GM12878 (cell line): Measurements from ENCODE around the gene MOCOS. TPM values are rescaled to one million over a fixed set of nuclear protein-coding genes. Genes with fewer than 3 reads are reported as not detected.

Experiments
- BRCA1 ChIP-seq: IDR thresholded peaks from 2 replicates; pipeline ENCODE4 v1.6.1; 2011; ENCODE audit warnings: low read depth, low read length, improper control_type of control experiment
- CBX3 ChIP-seq: fragments of 200-600 bp; sonication (generic); IDR thresholded peaks from 2 replicates; pipeline ENCODE4 v1.6.1; 2016; ENCODE audit warnings: low read depth, borderline replicate concordance
- CBX5 ChIP-seq: sonication (generic); IDR thresholded peaks from 2 replicates; pipeline ENCODE4 v1.6.1; 2016; ENCODE audit warnings: low read depth, moderate library complexity, mild to moderate bottlenecking, inconsistent platforms
- CREM ChIP-seq: IDR thresholded peaks from 2 replicates; pipeline ENCODE4 v1.6.1; 2014; ENCODE audit warnings: antibody characterized with exemption, low read depth
- E2F4 ChIP-seq: IDR thresholded peaks from 2 replicates; pipeline ENCODE4 v1.6.1; 2012; ENCODE audit warnings: low read depth, low read length, improper control_type of control experiment
- E4F1 ChIP-seq: fragments of 450-650 bp; IDR thresholded peaks from 2 replicates; pipeline ENCODE4 v1.6.1; 2018; ENCODE audit warnings: borderline replicate concordance, mild to moderate bottlenecking; ENCODE audit not compliant: partially characterized antibody
- KLF5 ChIP-seq: fragments of 450-650 bp; IDR thresholded peaks from 2 replicates; pipeline ENCODE4 v1.6.1; 2014; ENCODE audit warnings: mild to moderate bottlenecking; ENCODE audit not compliant: partially characterized antibody
- MTA2 ChIP-seq: fragments of 450-650 bp; IDR thresholded peaks from 2 replicates; pipeline ENCODE4 v1.6.1; 2016; ENCODE audit warnings: low read depth, mild to moderate bottlenecking, moderate library complexity
- MXI1 ChIP-seq: fragments of 150-350 bp; IDR thresholded peaks from 2 replicates; pipeline ENCODE4 v1.6.1; 2011; ENCODE audit warnings: low read depth, mild to moderate bottlenecking, inconsistent platforms, low read length, improper control_type of control experiment
- NFXL1 ChIP-seq: fragments of 450-650 bp; IDR thresholded peaks from 2 replicates; pipeline ENCODE4 v1.6.1; 2017; ENCODE audit warnings: antibody characterized with exemption, mild to moderate bottlenecking, borderline replicate concordance
- SMAD5 ChIP-seq: IDR thresholded peaks from 2 replicates; pipeline ENCODE4 v1.6.1; 2016; ENCODE audit warnings: antibody characterized with exemption, low read depth
- SP1 ChIP-seq: IDR thresholded peaks from one replicate; pipeline ENCODE4 v1.6.1; 2011; ENCODE audit warnings: low read depth, low read length
- SUPT20H ChIP-seq: IDR thresholded peaks from 2 replicates; pipeline ENCODE4 v1.6.1; 2011; ENCODE audit warnings: low read depth, mild to moderate bottlenecking, low read length, moderate library complexity, borderline replicate concordance; ENCODE audit not compliant: control insufficient read depth
- TCF7 ChIP-seq: IDR thresholded peaks from 2 replicates; pipeline ENCODE4 v1.6.1; 2014; ENCODE audit warnings: antibody characterized with exemption, borderline replicate concordance
- USF1 ChIP-seq: IDR thresholded peaks from 2 replicates; pipeline ENCODE4 v1.6.1; 2011; ENCODE audit warnings: borderline replicate concordance, low read depth, mild to moderate bottlenecking, moderate library complexity, mixed read lengths, low read length; ENCODE audit not compliant: insufficient read depth; ENCODE audit errors: extremely low read length
- polyA plus RNA-seq, 11 experiments: library from polyadenylated mRNA; depleted of rRNA in 4 of 11; unstranded in 6 of 11; stranded (reverse) in 5 of 11; fragments of >200 nt; fragmentation: Nextera tagmentation in 4 of 11; fragmentation: Illumina TruSeq in 1 of 11; extraction: Ambion mirVana in 4 of 11; extraction: Trizol in 1 of 11; gene quantifications; 1 replicate in 1 of 11; 2 replicates in 10 of 11; pipeline versions ENCODE4 v1.2.1 to v1.2.3, GENCODE V29; 2011 to 2016; ENCODE audit warnings: inconsistent platforms in 2 of 11, missing spikeins in 2 of 11, low read depth in 1 of 11
- total RNA-seq, 4 experiments: library from RNA; depleted of rRNA in 3 of 4; stranded (reverse); fragments of >200 nt in 3 of 4; fragmentation: Illumina TruSeq in 1 of 4; extraction: Trizol in 1 of 4; gene quantifications; 2 replicates each; pipeline versions ENCODE4 v1.2.1 to v1.2.3, GENCODE V29; 2013 to 2021
- TF ChIP-seq, protein P1 (sequence below): IDR thresholded peaks from 2 replicates; pipeline ENCODE4 v1.6.1; 2011; ENCODE audit warnings: borderline replicate concordance, low read depth, mild to moderate bottlenecking, moderate library complexity, low read length; ENCODE audit not compliant: insufficient read depth, poor library complexity, severe bottlenecking
- TF ChIP-seq, protein P2 (sequence below): fragments of 150-350 bp; IDR thresholded peaks from 2 replicates; pipeline ENCODE4 v1.6.1; 2016; ENCODE audit warnings: low read depth, low read length

Gene MOCOS
- total and polyA plus RNA-seq, 10 of the 15 experiments (the other 5 are each of a cell fraction or from before 2014, with no cell fraction given), result 0.16 to 0.56 (median 0.33) TPM

- no peak for TF ChIP-seq TCF7
- TF ChIP-seq BRCA1, result no peak
- no peak for TF ChIP-seq CREM
- 0 out of 2 replicates have a peak, but pooled peaks have one; percentile 24 for TF ChIP-seq MXI1
- TF ChIP-seq KLF5, result no peak
- TF ChIP-seq CBX3, result no peak
- no peak for TF ChIP-seq E4F1
- no peak for TF ChIP-seq SUPT20H
- TF ChIP-seq MTA2, result no peak
- TF ChIP-seq CBX5, result no peak
- no peak for TF ChIP-seq SP1
- no peak for TF ChIP-seq NFXL1
- TF ChIP-seq E2F4, result no peak
- TF ChIP-seq, protein P1, sequence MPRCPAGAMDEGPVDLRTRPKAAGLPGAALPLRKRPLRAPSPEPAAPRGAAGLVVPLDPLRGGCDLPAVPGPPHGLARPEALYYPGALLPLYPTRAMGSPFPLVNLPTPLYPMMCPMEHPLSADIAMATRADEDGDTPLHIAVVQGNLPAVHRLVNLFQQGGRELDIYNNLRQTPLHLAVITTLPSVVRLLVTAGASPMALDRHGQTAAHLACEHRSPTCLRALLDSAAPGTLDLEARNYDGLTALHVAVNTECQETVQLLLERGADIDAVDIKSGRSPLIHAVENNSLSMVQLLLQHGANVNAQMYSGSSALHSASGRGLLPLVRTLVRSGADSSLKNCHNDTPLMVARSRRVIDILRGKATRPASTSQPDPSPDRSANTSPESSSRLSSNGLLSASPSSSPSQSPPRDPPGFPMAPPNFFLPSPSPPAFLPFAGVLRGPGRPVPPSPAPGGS, result no peak
- TF ChIP-seq, protein P2, sequence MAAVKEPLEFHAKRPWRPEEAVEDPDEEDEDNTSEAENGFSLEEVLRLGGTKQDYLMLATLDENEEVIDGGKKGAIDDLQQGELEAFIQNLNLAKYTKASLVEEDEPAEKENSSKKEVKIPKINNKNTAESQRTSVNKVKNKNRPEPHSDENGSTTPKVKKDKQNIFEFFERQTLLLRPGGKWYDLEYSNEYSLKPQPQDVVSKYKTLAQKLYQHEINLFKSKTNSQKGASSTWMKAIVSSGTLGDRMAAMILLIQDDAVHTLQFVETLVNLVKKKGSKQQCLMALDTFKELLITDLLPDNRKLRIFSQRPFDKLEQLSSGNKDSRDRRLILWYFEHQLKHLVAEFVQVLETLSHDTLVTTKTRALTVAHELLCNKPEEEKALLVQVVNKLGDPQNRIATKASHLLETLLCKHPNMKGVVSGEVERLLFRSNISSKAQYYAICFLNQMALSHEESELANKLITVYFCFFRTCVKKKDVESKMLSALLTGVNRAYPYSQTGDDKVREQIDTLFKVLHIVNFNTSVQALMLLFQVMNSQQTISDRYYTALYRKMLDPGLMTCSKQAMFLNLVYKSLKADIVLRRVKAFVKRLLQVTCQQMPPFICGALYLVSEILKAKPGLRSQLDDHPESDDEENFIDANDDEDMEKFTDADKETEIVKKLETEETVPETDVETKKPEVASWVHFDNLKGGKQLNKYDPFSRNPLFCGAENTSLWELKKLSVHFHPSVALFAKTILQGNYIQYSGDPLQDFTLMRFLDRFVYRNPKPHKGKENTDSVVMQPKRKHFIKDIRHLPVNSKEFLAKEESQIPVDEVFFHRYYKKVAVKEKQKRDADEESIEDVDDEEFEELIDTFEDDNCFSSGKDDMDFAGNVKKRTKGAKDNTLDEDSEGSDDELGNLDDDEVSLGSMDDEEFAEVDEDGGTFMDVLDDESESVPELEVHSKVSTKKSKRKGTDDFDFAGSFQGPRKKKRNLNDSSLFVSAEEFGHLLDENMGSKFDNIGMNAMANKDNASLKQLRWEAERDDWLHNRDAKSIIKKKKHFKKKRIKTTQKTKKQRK, result no peak
- no peak for TF ChIP-seq SMAD5
- TF ChIP-seq USF1, result no peak
Measured at GRCh38 chr18:36301884-36302283, 114.6 kb downstream of the MOCOS start (continued).
